Motor neuron (in vitro differentiated cells): ENCODE results near the gene PLSCR1. TPM values are rescaled to one million over a fixed set of nuclear protein-coding genes. Genes with fewer than 3 reads are reported as not detected.

ENCODE experiments used
- ATAC-seq, 8 experiments: fragments of 200-7000 bp; cut with Tn5 transposase; replicated peaks in 6 of 8; 2 replicates each; pipeline ENCODE4 v1.8.0; 2021; ENCODE audit warnings: mild to moderate bottlenecking in 8 of 8, moderate library complexity in 8 of 8
- H3K27ac ChIP-seq, 2 donors: fragments of 250-450 bp; sonication (Bioruptor Pico); 2 replicates each; pipeline ENCODE4 v1.9.0; 2021; ENCODE audit warnings: antibody characterized with exemption in 2 of 2, mild to moderate bottlenecking in 2 of 2, moderate library complexity in 1 of 2
- H3K4me1 ChIP-seq, 2 donors: fragments of 250-450 bp; sonication (Bioruptor Pico); replicated peaks in 1 of 2; 2 replicates each; pipeline ENCODE4 v1.6.1; 2021; ENCODE audit warnings: antibody characterized with exemption in 2 of 2, mild to moderate bottlenecking in 2 of 2, moderate library complexity in 1 of 2
- H3K4me3 ChIP-seq, 5 donors: fragments of 250-450 bp; sonication (Bioruptor Pico); 2 replicates each; pipeline ENCODE4 v1.9.0; 2021; ENCODE audit warnings: antibody characterized with exemption in 5 of 5, mild to moderate bottlenecking in 5 of 5, moderate library complexity in 4 of 5
- WGBS, 10 experiments: fragments of 450-650 bp; shearing (Covaris generic); methylation state at CpG; one replicate each; pipeline ENCODE4 v1.0.0; 2022; 5-methylcytosine and 5-hydroxymethylcytosine counted together
- in situ Hi-C, 9 experiments: fragments of 400-800 bp; cut with MboI; loops; one replicate each; pipeline ENCODE4 v1.15.0; 2021; ENCODE audit warnings: low sequenced_read_pairs in 9 of 9, low pct_unique_long_range_greater_than_20kb in 2 of 9; ENCODE audit not compliant: unreplicated experiment in 9 of 9
- total RNA-seq, 8 experiments: library from RNA; unstranded; fragments of 300-600 nt; gene quantifications; 2 replicates each; pipeline versions ENCODE4 v1.2.3 to v1.2.4, GENCODE V29; 2022

Gene PLSCR1
- total RNA-seq, 8 experiments from 2014 or later = 0.71 to 148 (median 37.1) TPM

- no peak overlapping the region for H3K27ac ChIP-seq
- in situ Hi-C loops = no loop called here
- H3K4me3 ChIP-seq = peak overlapping the region; percentile 39 to 50 (median 44)
- H3K4me1 ChIP-seq = peaks cover 0 to 2% of the 10 kb centered on the region in 2 donors
- WGBS, 10 experiments = 18 to 80% (median 50%) methylated on average over 4 to 8 of the region's 8 CpGs
- ATAC-seq = no peak
Observed at GRCh38 chr3:146544929-146545528, 622 bp upstream of the PLSCR1 start.

GRCh38 chr3:146543461-146544001, 876 bp downstream of the PLSCR1 start:
- in situ Hi-C loops = no loop called here
- peak in 3 of 8 experiments; percentile 1 to 42 (median 41) for ATAC-seq
- Histone ChIP-seq H3K4me1 (peaks cover 0 to 2% of the 10 kb centered on the region in 2 donors), H3K27ac (no peak overlapping the region), H3K4me3 (peak overlapping the region; percentile 39 to 50 (median 44))
- WGBS, 10 experiments = 0 to 37% (median 11%) methylated on average over 1 to 7 of the region's 10 CpGs; no CpG with 5 or more reads in 2 of the 10 experiments

- peaks cover 0 to 2% of the 10 kb centered on the region in 2 donors for H3K4me1 ChIP-seq
- in situ Hi-C loops = no loop called here
- 0 to 100% (median 60%) methylated on average over 1 to 2 of the region's 2 CpGs; no CpG with 5 or more reads in 5 of the 10 experiments for WGBS, 10 experiments
- peak overlapping the region in 1 of 5 donors; percentile 50 for H3K4me3 ChIP-seq
- ATAC-seq = no peak
- H3K27ac ChIP-seq = no peak overlapping the region
Observed at GRCh38 chr3:146542978-146543377, 1.4 kb downstream of the PLSCR1 start.

GRCh38 chr3:146542179-146542578, 2.2 kb downstream of the PLSCR1 start:
- H3K4me3 ChIP-seq = no peak overlapping the region
- ATAC-seq = no peak
- 10 to 100% (median 50%) methylated on average over 1 to 2 of the region's 2 CpGs; no CpG with 5 or more reads in 4 of the 10 experiments for WGBS, 10 experiments
- no peak overlapping the region for H3K27ac ChIP-seq
- peaks cover 0 to 2% of the 10 kb centered on the region in 2 donors for H3K4me1 ChIP-seq
- in situ Hi-C loops = no loop called here

- WGBS, 10 experiments = 38 to 100% (median 84%) methylated on average over 1 of the region's 1 CpG; no CpG with 5 or more reads in 4 of the 10 experiments
- Histone ChIP-seq H3K4me3 (no peak overlapping the region), H3K27ac (no peak overlapping the region), H3K4me1 (peaks cover 0 to 2% of the 10 kb centered on the region in 2 donors)
- in situ Hi-C loops = no loop called here
- ATAC-seq = no peak
Observed at GRCh38 chr3:146540978-146541377, 3.4 kb downstream of the PLSCR1 start.

GRCh38 chr3:146540236-146540635, 4.2 kb downstream of the PLSCR1 start:
- 0 to 100% (median 77%) methylated on average over 1 of the region's 1 CpG; no CpG with 5 or more reads in 2 of the 10 experiments for WGBS, 10 experiments
- Histone ChIP-seq H3K27ac (no peak overlapping the region), H3K4me1 (peaks cover 0 to 2% of the 10 kb centered on the region in 2 donors), H3K4me3 (no peak overlapping the region)
- ATAC-seq = no peak
- in situ Hi-C loops = no loop called here

- peak in 1 of 8 experiments; percentile 28 for ATAC-seq
- in situ Hi-C loops = no loop called here
- Histone ChIP-seq H3K27ac (no peak overlapping the region), H3K4me3 (no peak overlapping the region), H3K4me1 (peaks cover 0 to 2% of the 10 kb centered on the region in 2 donors)
- WGBS, 10 experiments = 6 to 100% (median 79%) methylated on average over 1 to 3 of the region's 3 CpGs
Observed at GRCh38 chr3:146539315-146539714, 5.1 kb downstream of the PLSCR1 start.

- no peak for ATAC-seq
- Histone ChIP-seq H3K27ac (no peak overlapping the region), H3K4me1 (no peaks in the 10 kb centered on the region), H3K4me3 (no peak overlapping the region)
- 70 to 100% (median 85%) methylated on average over 1 to 3 of the region's 3 CpGs; no CpG with 5 or more reads in 3 of the 10 experiments for WGBS, 10 experiments
- in situ Hi-C loops = no loop called here
Observed at GRCh38 chr3:146537603-146538002, 6.8 kb downstream of the PLSCR1 start.

- Histone ChIP-seq H3K4me1 (no peaks in the 10 kb centered on the region), H3K4me3 (no peak overlapping the region), H3K27ac (no peak overlapping the region)
- peak in 1 of 8 experiments; percentile 11 for ATAC-seq
- in situ Hi-C loops = no loop called here
Observed at GRCh38 chr3:146536681-146537080, 7.7 kb downstream of the PLSCR1 start.

- no peaks in the 10 kb centered on the region for H3K4me1 ChIP-seq
- WGBS, 10 experiments = 0 to 60% (median 58%) methylated on average over 1 to 2 of the region's 2 CpGs; no CpG with 5 or more reads in 7 of the 10 experiments
- H3K4me3 ChIP-seq = no peak overlapping the region
- in situ Hi-C loops = no loop called here
- peak in 2 of 8 experiments; percentile 12 to 19 for ATAC-seq
- H3K27ac ChIP-seq = no peak overlapping the region
Observed at GRCh38 chr3:146532406-146532805, 12.0 kb downstream of the PLSCR1 start.

- WGBS, 10 experiments = 59 to 93% (median 79%) methylated on average over 1 to 2 of the region's 2 CpGs
- no peak for ATAC-seq
Observed at GRCh38 chr3:146530609-146531008, 13.8 kb downstream of the PLSCR1 start.

GRCh38 chr3:146529021-146529420, 15.4 kb downstream of the PLSCR1 start:
- Histone ChIP-seq H3K27ac (no peak overlapping the region), H3K4me1 (no peaks in the 10 kb centered on the region), H3K4me3 (no peak overlapping the region)
- WGBS, 10 experiments = 67 to 100% (median 94%) methylated on average over 1 to 2 of the region's 2 CpGs; no CpG with 5 or more reads in 1 of the 10 experiments
- ATAC-seq = no peak
- in situ Hi-C loops = no loop called here

More at GRCh38 chr3:146530609-146531008, 13.8 kb downstream of the PLSCR1 start:
- no peak overlapping the region for H3K27ac ChIP-seq
- no peak overlapping the region for H3K4me3 ChIP-seq
- no peaks in the 10 kb centered on the region for H3K4me1 ChIP-seq
- in situ Hi-C loops = no loop called here

GRCh38 chr3:146524961-146525360, 19.4 kb downstream of the PLSCR1 start:
- in situ Hi-C loops = no loop called here
- peak in 2 of 8 experiments; percentile 17 to 18 for ATAC-seq
- Histone ChIP-seq H3K4me1 (no peaks in the 10 kb centered on the region), H3K27ac (no peak overlapping the region), H3K4me3 (no peak overlapping the region)
- WGBS, 10 experiments = 33 to 73% (median 67%) methylated on average over 1 to 2 of the region's 2 CpGs; no CpG with 5 or more reads in 3 of the 10 experiments
